ENCODE data around the gene PLIN3. TPM values are rescaled to one million over a fixed set of nuclear protein-coding genes. Genes with fewer than 3 reads are reported as not detected.

The PLIN3 gene
- total and polyA plus RNA-seq, 2 donors (not counting 3 experiments of a cell fraction or from before 2014, with no cell fraction given) = 76.8 to 88.9 TPM

GRCh38 chr19:4861147-4861546, 6.3 kb downstream of the PLIN3 start:
- no TSS peak for BruUV-seq (replicated peaks)
- intact Hi-C loops (cut with micrococcal nuclease) (no loop called here), dilution Hi-C loops (cut with MboI; ENCODE audit: extremely low pct_ligation_motif_present, low sequenced_read_pairs) (no loop called here)
- no peaks in the 10 kb centered on the region for H3K4me1 ChIP-seq (ENCODE audit: control insufficient read depth, extremely low read depth, insufficient read depth, low read length)
- no peaks in the 10 kb centered on the region for H4K20me1 ChIP-seq (replicated peaks; ENCODE audit: control insufficient read depth, extremely low read depth, insufficient read depth, low read length)
- H3K36me3 ChIP-seq (ENCODE audit: control insufficient read depth in 2 of 2, extremely low read depth in 1 of 2, insufficient read depth in 2 of 2, low read length in 2 of 2) = peaks cover 0 to 21% of the 10 kb centered on the region in 2 experiments
- H3K27ac ChIP-seq (ENCODE audit: insufficient read depth, low read depth, low read length) = no peak overlapping the region
- H3K79me2 ChIP-seq (ENCODE audit: control insufficient read depth, insufficient read depth, low read length) = peaks cover 23% of the 10 kb centered on the region
- no peak overlapping the region for H3K4me2 ChIP-seq (ENCODE audit: insufficient read depth, low read length)
- no peak overlapping the region for H2AFZ ChIP-seq (ENCODE audit: low read depth, low read length)
- H3K9me1 ChIP-seq (replicated peaks; ENCODE audit: control insufficient read depth, extremely low read depth, insufficient read depth, low read length) = no peaks in the 10 kb centered on the region
- H3K4me3 ChIP-seq (replicated peaks in 1 of 3; ENCODE audit: insufficient read depth in 1 of 3, low read depth in 1 of 3, low read length in 3 of 3) = no peak overlapping the region
- DNase-seq (ENCODE audit: low read depth, low spot score) (no peak), FAIRE-seq (no peak)
- ChIA-PET POLR2A (no interaction called here), CTCF (interaction anchor here (2.3 to 3.0 kb wide), 2 partner anchors 9 to 51 kb away, joined by 6 to 13 read pairs; no protein-coding TSS in a partner anchor)
- no peaks in the 10 kb centered on the region for H3K27me3 ChIP-seq (ENCODE audit: control insufficient read depth in 2 of 2, insufficient read depth in 2 of 2, low read length in 2 of 2)
- TF ChIP-seq JUN (IDR thresholded peaks at IDR 0.05; ENCODE audit: borderline replicate concordance, insufficient read depth, insufficient read length, low read depth) (no peak), MAX (IDR thresholded peaks at IDR 0.05; ENCODE audit: insufficient read depth, insufficient read length) (no peak), MYC (IDR thresholded peaks at IDR 0.05; ENCODE audit: low read depth, low read length) (no peak), FOS (IDR thresholded peaks at IDR 0.05; ENCODE audit: borderline replicate concordance, insufficient read depth, low read length) (no peak), POLR2A (IDR thresholded peaks at IDR 0.05; ENCODE audit: low read depth, low read length) (no peak), EZH2 (IDR thresholded peaks at IDR 0.05; ENCODE audit: borderline replicate concordance, low read depth, low read length, severe bottlenecking) (no peak), POLR2AphosphoS5 (IDR thresholded peaks at IDR 0.05; ENCODE audit: insufficient read depth, low read depth, low read length) (no peak), CTCF (IDR thresholded peaks at IDR 0.05; ENCODE audit: extremely low read depth in 1 of 2, insufficient read depth in 1 of 2, low read depth in 1 of 2, low read length in 2 of 2) (no peak), GATA2 (IDR thresholded peaks at IDR 0.05; ENCODE audit: insufficient read depth, insufficient read length, low read depth, low read length) (no peak)
- H3K9ac ChIP-seq (replicated peaks; ENCODE audit: extremely low read depth, insufficient read depth, low read length) = no peak overlapping the region
- no peaks in the 10 kb centered on the region for H3K9me3 ChIP-seq (replicated peaks; ENCODE audit: control insufficient read depth, insufficient read depth, low read length)
